ENCODE results near the gene IGSF11. TPM values are rescaled to one million over a fixed set of nuclear protein-coding genes. Genes with fewer than 3 reads are reported as not detected.

Gene IGSF11
- total RNA-seq, 1 experiment from 2014 or later: 0.66 TPM

DNA sequence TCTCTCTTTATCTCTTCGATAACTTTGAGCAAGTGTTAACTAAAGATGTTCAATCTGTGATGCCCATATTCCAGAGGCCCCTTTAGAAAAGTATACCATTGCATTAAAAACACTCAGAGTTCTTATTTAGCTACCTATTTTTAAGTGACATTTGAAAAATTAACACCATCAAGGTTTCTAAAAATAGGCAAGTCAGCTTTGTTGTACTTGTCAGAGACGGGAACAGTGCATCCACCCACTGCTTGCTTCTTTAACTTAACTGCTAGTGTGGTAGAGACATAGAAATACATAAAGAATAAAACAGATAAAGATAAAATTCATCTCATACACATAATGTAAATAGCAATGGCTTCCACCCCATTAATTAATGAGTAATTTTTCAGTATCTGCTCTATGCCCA, 66.0 kb downstream of the IGSF11 start:
- Histone ChIP-seq H3K9me3 (ENCODE audit: low read length) (no peaks in the 10 kb centered on the region), H3K9me2 (replicated peaks; ENCODE audit: low read length) (no peaks in the 10 kb centered on the region), H3K79me2 (ENCODE audit: low read length) (no peaks in the 10 kb centered on the region), H3F3A (ENCODE audit: low read length, unreplicated experiment) (no peaks in the 10 kb centered on the region), H3K27me3 (ENCODE audit: low read length) (peaks cover 77% of the 10 kb centered on the region), H3K36me3 (ENCODE audit: low read depth, low read length) (no peaks in the 10 kb centered on the region), H3K4me3 (ENCODE audit: low read length) (no peak overlapping the region), H3K4me1 (ENCODE audit: insufficient read depth, low read length) (no peaks in the 10 kb centered on the region), H3K9ac (ENCODE audit: low read length) (no peak overlapping the region), H2AFZ (ENCODE audit: low read length) (no peak overlapping the region), H3K4me2 (ENCODE audit: low read length) (no peak overlapping the region), H4K20me1 (ENCODE audit: low read length) (no peaks in the 10 kb centered on the region), H3K27ac (ENCODE audit: low read length) (no peak overlapping the region)
- TF ChIP-seq EZH2phosphoT487 (IDR thresholded peaks at IDR 0.05; ENCODE audit: borderline replicate concordance, low read length) (no peak), EZH2 (IDR thresholded peaks at IDR 0.05; ENCODE audit: low read length, unreplicated experiment) (no peak)
- TF ChIP-seq, protein P1, sequence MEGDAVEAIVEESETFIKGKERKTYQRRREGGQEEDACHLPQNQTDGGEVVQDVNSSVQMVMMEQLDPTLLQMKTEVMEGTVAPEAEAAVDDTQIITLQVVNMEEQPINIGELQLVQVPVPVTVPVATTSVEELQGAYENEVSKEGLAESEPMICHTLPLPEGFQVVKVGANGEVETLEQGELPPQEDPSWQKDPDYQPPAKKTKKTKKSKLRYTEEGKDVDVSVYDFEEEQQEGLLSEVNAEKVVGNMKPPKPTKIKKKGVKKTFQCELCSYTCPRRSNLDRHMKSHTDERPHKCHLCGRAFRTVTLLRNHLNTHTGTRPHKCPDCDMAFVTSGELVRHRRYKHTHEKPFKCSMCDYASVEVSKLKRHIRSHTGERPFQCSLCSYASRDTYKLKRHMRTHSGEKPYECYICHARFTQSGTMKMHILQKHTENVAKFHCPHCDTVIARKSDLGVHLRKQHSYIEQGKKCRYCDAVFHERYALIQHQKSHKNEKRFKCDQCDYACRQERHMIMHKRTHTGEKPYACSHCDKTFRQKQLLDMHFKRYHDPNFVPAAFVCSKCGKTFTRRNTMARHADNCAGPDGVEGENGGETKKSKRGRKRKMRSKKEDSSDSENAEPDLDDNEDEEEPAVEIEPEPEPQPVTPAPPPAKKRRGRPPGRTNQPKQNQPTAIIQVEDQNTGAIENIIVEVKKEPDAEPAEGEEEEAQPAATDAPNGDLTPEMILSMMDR (conservative IDR thresholded peaks at IDR 0.05; ENCODE audit: low read depth, low read length): no peak
- CTCF ChIA-PET: no interaction called here
- DNase-seq (no peak), ATAC-seq (no peak)
- POLR2A ChIA-PET (ENCODE audit: unreplicated experiment): no interaction called here
- BruUV-seq (replicated peaks): no TSS peak
- intact Hi-C loops (cut with micrococcal nuclease): no loop called here

DNA sequence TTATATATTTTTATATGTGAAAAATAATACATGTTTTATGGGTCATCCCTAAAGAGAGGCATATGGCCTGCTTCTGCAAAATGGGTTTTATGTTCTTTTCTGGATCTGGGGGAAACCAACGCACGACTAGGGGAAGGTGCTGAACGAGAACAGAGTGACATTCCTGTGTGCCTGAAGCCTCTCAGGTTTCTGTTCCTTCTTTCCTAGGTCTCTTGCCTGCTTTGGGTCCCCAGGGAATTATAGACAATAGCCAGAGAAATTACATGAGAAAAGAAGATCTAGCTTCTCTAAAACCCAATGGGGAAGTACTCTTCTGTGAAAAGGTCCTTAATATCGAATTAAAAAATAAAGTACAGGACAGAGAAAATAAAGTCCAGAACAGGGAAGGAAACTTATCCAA, 66.5 kb downstream of the IGSF11 start:
- DNase-seq (no peak), ATAC-seq (no peak)
- Histone ChIP-seq H4K20me1 (ENCODE audit: low read length) (no peaks in the 10 kb centered on the region), H3K4me3 (ENCODE audit: low read length) (no peak overlapping the region), H3K4me2 (ENCODE audit: low read length) (no peak overlapping the region), H3K4me1 (ENCODE audit: insufficient read depth, low read length) (no peaks in the 10 kb centered on the region), H3K36me3 (ENCODE audit: low read depth, low read length) (no peaks in the 10 kb centered on the region), H3K9me3 (ENCODE audit: low read length) (no peaks in the 10 kb centered on the region), H3K27me3 (ENCODE audit: low read length) (peaks cover 78% of the 10 kb centered on the region), H3K9ac (ENCODE audit: low read length) (no peak overlapping the region), H3F3A (ENCODE audit: low read length, unreplicated experiment) (no peaks in the 10 kb centered on the region), H2AFZ (ENCODE audit: low read length) (no peak overlapping the region), H3K27ac (ENCODE audit: low read length) (no peak overlapping the region), H3K79me2 (ENCODE audit: low read length) (no peaks in the 10 kb centered on the region), H3K9me2 (replicated peaks; ENCODE audit: low read length) (no peaks in the 10 kb centered on the region)
- ChIA-PET POLR2A (ENCODE audit: unreplicated experiment) (no interaction called here), CTCF (no interaction called here)
- no TSS peak for BruUV-seq (replicated peaks)
- intact Hi-C loops (cut with micrococcal nuclease): no loop called here
- TF ChIP-seq EZH2phosphoT487 (IDR thresholded peaks at IDR 0.05; ENCODE audit: borderline replicate concordance, low read length): no peak
- TF ChIP-seq, protein P1 (conservative IDR thresholded peaks at IDR 0.05; ENCODE audit: low read depth, low read length): no peak

DNA sequence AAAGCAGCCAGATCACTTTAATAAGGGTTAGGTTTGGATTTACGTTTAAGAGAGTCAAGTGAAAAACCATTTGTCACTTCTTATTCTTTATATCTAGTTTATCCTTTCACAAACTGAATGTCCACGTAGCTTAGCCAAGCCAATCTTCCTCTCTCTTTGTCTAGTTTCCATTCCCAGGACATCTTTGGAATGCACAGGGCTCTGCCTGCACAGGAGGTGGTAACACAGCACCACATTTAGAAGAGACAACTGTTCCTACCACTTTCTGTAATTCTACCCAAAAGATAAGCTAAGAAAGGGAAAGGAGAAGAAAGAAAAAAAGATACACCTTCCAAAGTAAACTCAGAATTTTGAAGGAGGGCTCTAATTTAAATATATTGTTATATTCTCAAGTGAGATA, 67.9 kb downstream of the IGSF11 start:
- Histone ChIP-seq H3K4me3 (ENCODE audit: low read length) (no peak overlapping the region), H3K27me3 (ENCODE audit: low read length) (peaks cover 76% of the 10 kb centered on the region), H3K9ac (ENCODE audit: low read length) (no peak overlapping the region), H3K4me1 (ENCODE audit: insufficient read depth, low read length) (no peaks in the 10 kb centered on the region), H3K27ac (ENCODE audit: low read length) (no peak overlapping the region), H3K9me3 (ENCODE audit: low read length) (no peaks in the 10 kb centered on the region), H3K36me3 (ENCODE audit: low read depth, low read length) (no peaks in the 10 kb centered on the region), H3K9me2 (replicated peaks; ENCODE audit: low read length) (no peaks in the 10 kb centered on the region), H3F3A (ENCODE audit: low read length, unreplicated experiment) (no peaks in the 10 kb centered on the region), H3K4me2 (ENCODE audit: low read length) (no peak overlapping the region), H2AFZ (ENCODE audit: low read length) (no peak overlapping the region), H4K20me1 (ENCODE audit: low read length) (no peaks in the 10 kb centered on the region), H3K79me2 (ENCODE audit: low read length) (no peaks in the 10 kb centered on the region)
- ChIA-PET CTCF (no interaction called here), POLR2A (ENCODE audit: unreplicated experiment) (no interaction called here)
- intact Hi-C loops (cut with micrococcal nuclease): no loop called here
- DNase-seq (no peak), ATAC-seq (no peak)
- TF ChIP-seq, protein P1 (conservative IDR thresholded peaks at IDR 0.05; ENCODE audit: low read depth, low read length): no peak
- TF ChIP-seq EZH2 (IDR thresholded peaks at IDR 0.05; ENCODE audit: low read length, unreplicated experiment) (no peak), EZH2phosphoT487 (IDR thresholded peaks at IDR 0.05; ENCODE audit: borderline replicate concordance, low read length) (no peak)
- no TSS peak for BruUV-seq (replicated peaks)
